Heart left ventricle (tissue), 16 donors: ENCODE data around the gene CNOT3. TPM values are rescaled to one million over a fixed set of nuclear protein-coding genes. Genes with fewer than 3 reads are reported as not detected.

Experiments used
- ATAC-seq, 4 donors: fragments of 200-7000 bp; cut with Tn5 transposase; one replicate each; pipeline ENCODE4 v1.9.1; 2020 to 2022; ENCODE audit warnings: moderate library complexity in 4 of 4, mild to moderate bottlenecking in 3 of 4, moderate number of reproducible peaks in 1 of 4
- DNase-seq, 5 donors: peaks; one replicate each; pipeline ENCODE4 v3.0.0-alpha.2; 2020
- H3K27ac ChIP-seq, 12 donors: fragments of 200-600 bp; sonication (generic) in 4 of 12; one replicate each; pipeline versions ENCODE4 v1.5.0 to v1.8.0; 2016 to 2022; ENCODE audit warnings: mild to moderate bottlenecking in 2 of 12
- H3K27me3 ChIP-seq, 9 donors: fragments of 200-600 bp; sonication (generic) in 2 of 9; one replicate each; pipeline versions ENCODE4 v1.5.1 to v1.8.0; 2016 to 2022; ENCODE audit warnings: mild to moderate bottlenecking in 3 of 9
- H3K36me3 ChIP-seq, 9 donors: fragments of 200-600 bp; sonication (generic) in 2 of 9; one replicate each; pipeline versions ENCODE4 v1.5.0 to v1.8.0; 2018 to 2022; ENCODE audit warnings: mild to moderate bottlenecking in 2 of 9
- H3K4me1 ChIP-seq, 12 donors: fragments of 200-600 bp; sonication (generic) in 4 of 12; one replicate each; pipeline versions ENCODE4 v1.5.0 to v1.8.0; 2016 to 2022; ENCODE audit warnings: mild to moderate bottlenecking in 3 of 12
- H3K4me3 ChIP-seq, 12 donors: fragments of 200-600 bp; sonication (generic) in 4 of 12; one replicate each; pipeline versions ENCODE4 v1.5.0 to v1.8.0; 2017 to 2022; ENCODE audit warnings: mild to moderate bottlenecking in 9 of 12, moderate library complexity in 4 of 12
- H3K9me3 ChIP-seq, 12 donors: fragments of 200-600 bp; sonication (generic) in 4 of 12; one replicate each; pipeline versions ENCODE4 v1.5.0 to v1.8.0; 2016 to 2022; ENCODE audit warnings: mild to moderate bottlenecking in 1 of 12
- CTCF ChIP-seq, 12 donors: fragments of 200-600 bp; sonication (generic) in 4 of 12; IDR thresholded peaks; one replicate each; pipeline versions ENCODE4 v1.5.0 to v1.8.0; 2018 to 2022; ENCODE audit warnings: antibody characterized with exemption in 12 of 12, mild to moderate bottlenecking in 5 of 12
- POLR2A ChIP-seq, 2 donors: fragments of 450-650 bp; IDR thresholded peaks; one replicate each; pipeline ENCODE4 v1.6.1; 2017; ENCODE audit warnings: antibody characterized with exemption in 2 of 2, mild to moderate bottlenecking in 2 of 2, moderate library complexity in 2 of 2
- WGBS, 4 donors: extraction: QIAGEN DNeasy Blood & Tissue Kit in 2 of 4; methylation state at CpG; one replicate each; pipeline versions ENCODE4 v1.1.5 to v1.1.7; 2013 to 2018; 5-methylcytosine and 5-hydroxymethylcytosine counted together
- intact Hi-C, 10 donors: fragments of 100-400 bp; cut with DNase I; formaldehyde crosslinking; loops; one replicate each; pipeline versions ENCODE4 v1.11.1 to v1.14.2; 2022
- polyA plus RNA-seq, 2 donors: library from polyadenylated mRNA; stranded (reverse); fragments of 200-250 nt; gene quantifications; one replicate each; pipeline ENCODE4 v1.2.3, GENCODE V29; 2013
- total RNA-seq, 9 donors: library from RNA; depleted of rRNA in 2 of 9; stranded (reverse); fragments of >200 nt in 2 of 9; fragmentation: NEBNext Ultra II Directional in 3 of 9; extraction: Animal tissue kit (Norgen Biotek cat#: 25700) in 3 of 9; gene quantifications; one replicate each; pipeline versions ENCODE4 v1.1.0 to v1.2.4, GENCODE V29; 2016 to 2023
- donor health status: ischemic (EF 13 %, LVEDD 7.1; RV severe dilation, severe dysfunction).
- donor health status: healthy with polysubstance abuse.
- donor health status: DM: no; HTN: yes; CAD: no.
- donor health status: DM: no; HTN: no; CAD: no.
- donor health status: ischemic (EF 25% LVEDD 6.9; RV normal size, moderate dysfunction).
- donor health status: ischemic (EF 25% LVEDD 5.7; RV mildly dilated, moderate dysfunction).
- donor health status: healthy.
- donor health status: DM: yes; HTN: yes; CAD: no.
- donor health status: ischemic (EF 35%, LVEDD 5.7; RV mildly dilated, moderate dysfunction).
- donor health status: nonischemic (EF 11% LVEDD 7.7; RV severe dilation, severe dysfunction).
- donor health status: DM: yes; HTN: yes; CAD: no.
- donor health status: PGD.
- donor health status: ischemic (EF 29% LVEDD 5.4; RV normal size, mild dysfunction).
- donor health status: nonischemic (EF 23%, LVEDD 6.1; RV moderate dilation, normal function).

The CNOT3 gene
- total and polyA plus RNA-seq, 11 donors, result 12.6 to 28.2 (median 18.1) TPM

GRCh38 chr19:54128441-54128725, 9.2 kb upstream of the CNOT3 start:
- no peak for DNase-seq
- Histone ChIP-seq H3K36me3 (peaks cover 0 to 88% (median 83%) of the 10 kb centered on the region in 9 donors), H3K27ac (no peak overlapping the region), H3K9me3 (no peaks in the 10 kb centered on the region), H3K27me3 (no peaks in the 10 kb centered on the region), H3K4me3 (no peak overlapping the region), H3K4me1 (no peaks in the 10 kb centered on the region)
- intact Hi-C loops, result no loop called here
- TF ChIP-seq POLR2A (IDR thresholded peaks at IDR 0.05), result no peak
- TF ChIP-seq CTCF (IDR thresholded peaks at IDR 0.05), result no peak
- 88 to 93% (median 92%) methylated on average over 20 of the region's 20 CpGs for WGBS, 4 donors
- no peak for ATAC-seq

GRCh38 chr19:54128796-54129616, 8.6 kb upstream of the CNOT3 start:
- Histone ChIP-seq H3K9me3 (no peaks in the 10 kb centered on the region), H3K4me3 (no peak overlapping the region), H3K27me3 (no peaks in the 10 kb centered on the region), H3K4me1 (no peaks in the 10 kb centered on the region), H3K36me3 (peaks cover 0 to 81% (median 77%) of the 10 kb centered on the region in 9 donors), H3K27ac (no peak overlapping the region)
- ATAC-seq, result no peak
- 96 to 97% (median 96%) methylated on average over 19 to 41 of the region's 41 CpGs for WGBS, 4 donors
- intact Hi-C loops, result no loop called here
- no peak for DNase-seq
- TF ChIP-seq POLR2A (IDR thresholded peaks at IDR 0.05) (no peak), CTCF (IDR thresholded peaks at IDR 0.05) (no peak)

GRCh38 chr19:54129617-54129996, 8.0 kb upstream of the CNOT3 start:
- Histone ChIP-seq H3K27me3 (peaks cover 0 to 1% (median 0%) of the 10 kb centered on the region in 9 donors), H3K36me3 (peaks cover 0 to 75% (median 71%) of the 10 kb centered on the region in 9 donors), H3K4me3 (no peak overlapping the region), H3K27ac (no peak overlapping the region), H3K4me1 (no peaks in the 10 kb centered on the region), H3K9me3 (no peaks in the 10 kb centered on the region)
- DNase-seq (no peak), ATAC-seq (no peak)
- intact Hi-C loops, result no loop called here
- 97% methylated on average over 6 to 20 of the region's 20 CpGs for WGBS, 4 donors
- no peak for TF ChIP-seq CTCF (IDR thresholded peaks at IDR 0.05)
- no peak for TF ChIP-seq POLR2A (IDR thresholded peaks at IDR 0.05)

DNA sequence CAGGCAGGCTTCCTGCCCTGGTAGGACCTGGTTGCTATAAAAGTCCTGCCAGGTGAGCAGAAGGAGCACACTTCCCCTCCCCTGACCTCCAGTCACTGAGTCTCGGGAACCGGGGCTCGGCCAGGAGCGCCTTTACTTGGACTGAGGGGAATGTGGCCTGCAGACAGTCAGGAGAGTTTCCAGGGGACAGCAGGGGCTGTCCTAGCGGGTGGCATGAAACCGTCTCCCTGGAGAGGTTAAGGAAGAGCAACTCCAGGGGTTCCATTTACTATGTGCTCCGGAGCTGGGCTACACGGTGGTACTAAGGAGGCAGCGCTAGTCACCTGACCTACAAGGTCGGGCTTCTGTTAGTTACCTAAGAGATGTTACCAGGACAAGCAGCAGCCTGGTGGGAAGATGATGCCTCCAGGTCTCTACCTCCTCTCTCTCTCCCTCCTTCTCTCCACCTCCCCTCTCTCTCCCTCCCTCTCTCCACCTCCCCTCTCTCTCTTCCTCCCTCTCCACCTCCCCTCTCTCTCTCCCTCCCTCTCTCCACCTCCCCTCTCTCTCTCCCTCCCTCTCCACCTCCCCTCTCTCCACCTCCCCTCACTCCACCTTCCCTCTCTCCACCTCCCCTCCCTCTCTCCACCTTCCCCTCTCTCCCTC, 4.1 kb upstream of the CNOT3 start:
- peaks cover 0 to 3% (median 0%) of the 10 kb centered on the region in 9 donors for H3K27me3 ChIP-seq
- no peaks in the 10 kb centered on the region for H3K9me3 ChIP-seq
- ATAC-seq, result no peak
- DNase-seq, result no peak
- intact Hi-C loops, result no loop called here
- peaks cover 0 to 37% (median 33%) of the 10 kb centered on the region in 9 donors for H3K36me3 ChIP-seq
- peaks cover 3 to 16% (median 11%) of the 10 kb centered on the region in 12 donors for H3K4me1 ChIP-seq
- no peak for TF ChIP-seq CTCF (IDR thresholded peaks at IDR 0.05)
- H3K27ac ChIP-seq, result no peak overlapping the region
- 78 to 83% (median 80%) methylated on average over 9 to 10 of the region's 10 CpGs for WGBS, 4 donors
- H3K4me3 ChIP-seq, result no peak overlapping the region
